GM18858 (cell line): ENCODE data around the gene MRPL44.
"Not testable (repeated sequence)": the region's sequence is repeated elsewhere in the genome, so short reads cannot be mapped to it uniquely, and the experiment has no call there.

ENCODE experiments used
- ATAC-seq: cut with Tn5 transposase; IDR thresholded peaks from one replicate; pipeline ENCODE4 v1.9.1; 2021; ENCODE audit not compliant: unreplicated experiment

MRPL44 gene

GRCh38 chr2:224000662-224001061 lies 43.4 kb downstream of the MRPL44 start:
- not testable (repeated sequence) for ATAC-seq

GRCh38 chr2:224004105-224004695 lies 46.9 kb downstream of the MRPL44 start:
- no peak for ATAC-seq

GRCh38 chr2:224008702-224009261 lies 51.5 kb downstream of the MRPL44 start:
- no peak for ATAC-seq

- no peak for ATAC-seq
These were observed 52.5 kb downstream of the MRPL44 start for GRCh38 chr2:224009605-224010315.

- no peak for ATAC-seq
These were observed 54.6 kb downstream of the MRPL44 start for GRCh38 chr2:224011837-224012236.

GRCh38 chr2:224014336-224014735 lies 57.1 kb downstream of the MRPL44 start:
- no peak for ATAC-seq

GRCh38 chr2:224016963-224017362 lies 59.7 kb downstream of the MRPL44 start:
- no peak for ATAC-seq
